ENCODE results near the gene CREB5.
A peak's percentile ranks its signal among the peaks of the same experiment; 100 is the strongest.

The CREB5 gene

GRCh38 chr7:28407651-28408050 is 4.7 kb upstream of the CREB5 start:
- Histone ChIP-seq H3K4me3 (ENCODE audit: extremely low read depth, insufficient read depth, low read length, poor library complexity, severe bottlenecking) (no peak overlapping the region), H3K4me1 (ENCODE audit: control insufficient read depth, insufficient read depth, low read length, poor library complexity, severe bottlenecking) (peaks cover 5% of the 10 kb centered on the region), H3K9me3 (ENCODE audit: control insufficient read depth, low read length) (no peaks in the 10 kb centered on the region), H3K27ac (ENCODE audit: low read depth, low read length, severe bottlenecking) (no peak overlapping the region), H3K36me3 (ENCODE audit: control insufficient read depth, insufficient read depth, low read length) (no peaks in the 10 kb centered on the region)
- WGBS, 2 experiments (ENCODE audit: insufficient coverage in 2 of 2), result 92 to 100% methylated on average over 1 to 2 of the region's 2 CpGs

DNA sequence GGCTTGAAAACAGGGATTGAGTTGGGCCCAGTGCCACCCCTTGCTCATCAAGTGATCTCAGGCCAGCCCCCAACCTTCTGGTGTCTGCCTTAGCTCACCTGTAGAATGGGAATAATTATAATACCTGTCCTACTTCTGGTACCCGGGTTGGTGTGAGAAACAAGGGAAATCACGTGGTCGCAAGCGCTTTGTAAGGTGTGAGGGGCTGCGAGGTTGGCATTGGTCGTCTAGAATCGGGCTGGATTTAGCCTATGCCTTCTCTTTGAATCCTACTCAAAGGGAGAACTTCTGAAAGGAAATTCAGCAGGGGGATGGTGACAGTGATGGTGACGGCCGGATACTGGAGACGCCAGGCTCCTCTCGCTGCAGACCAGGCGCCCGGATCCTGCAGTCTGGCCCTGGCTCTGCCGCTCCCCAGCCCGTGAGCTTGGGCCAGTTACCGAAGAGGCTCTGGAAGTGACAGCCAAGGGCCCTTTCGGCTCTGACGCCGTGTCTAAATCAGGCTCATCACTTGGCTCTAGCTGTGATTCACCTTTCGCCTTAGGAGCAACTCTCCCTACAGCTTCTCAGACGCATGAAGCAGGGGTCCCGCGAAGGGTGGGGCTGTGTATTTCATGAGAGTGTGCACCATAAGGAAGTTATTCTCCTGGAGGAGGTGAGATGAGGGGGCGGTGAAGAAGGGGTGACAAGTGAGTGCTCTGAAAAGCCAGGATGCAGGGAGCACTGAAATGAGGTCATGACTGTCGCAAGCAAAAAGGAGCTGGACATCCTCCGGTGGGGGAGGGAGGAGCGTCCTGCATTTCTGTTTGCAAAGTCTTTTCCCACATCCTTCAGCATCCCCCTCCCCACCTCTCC is 4.0 kb upstream of the CREB5 start:
- peak overlapping the region; percentile 87 for H3K27ac ChIP-seq (ENCODE audit: low read depth, low read length, severe bottlenecking)
- peaks cover 5% of the 10 kb centered on the region for H3K4me1 ChIP-seq (ENCODE audit: control insufficient read depth, insufficient read depth, low read length, poor library complexity, severe bottlenecking)
- peak overlapping the region; percentile 62 for H3K4me3 ChIP-seq (ENCODE audit: extremely low read depth, insufficient read depth, low read length, poor library complexity, severe bottlenecking)
- H3K36me3 ChIP-seq (ENCODE audit: control insufficient read depth, insufficient read depth, low read length), result no peaks in the 10 kb centered on the region
- WGBS, 2 experiments (ENCODE audit: insufficient coverage in 2 of 2), result 22 to 23% methylated on average over 18 to 19 of the region's 27 CpGs
- no peaks in the 10 kb centered on the region for H3K9me3 ChIP-seq (ENCODE audit: control insufficient read depth, low read length)

- Histone ChIP-seq H3K4me3 (ENCODE audit: extremely low read depth, insufficient read depth, low read length, poor library complexity, severe bottlenecking) (peak overlapping the region; percentile 62), H3K9me3 (ENCODE audit: control insufficient read depth, low read length) (no peaks in the 10 kb centered on the region), H3K27ac (ENCODE audit: low read depth, low read length, severe bottlenecking) (peak overlapping the region; percentile 98), H3K36me3 (ENCODE audit: control insufficient read depth, insufficient read depth, low read length) (no peaks in the 10 kb centered on the region), H3K4me1 (ENCODE audit: control insufficient read depth, insufficient read depth, low read length, poor library complexity, severe bottlenecking) (peaks cover 5% of the 10 kb centered on the region)
- WGBS, 2 experiments (ENCODE audit: insufficient coverage in 2 of 2), result 0% methylated on average over 20 to 29 of the region's 51 CpGs
Observed at GRCh38 chr7:28408960-28409715, 3.2 kb upstream of the CREB5 start.

DNA sequence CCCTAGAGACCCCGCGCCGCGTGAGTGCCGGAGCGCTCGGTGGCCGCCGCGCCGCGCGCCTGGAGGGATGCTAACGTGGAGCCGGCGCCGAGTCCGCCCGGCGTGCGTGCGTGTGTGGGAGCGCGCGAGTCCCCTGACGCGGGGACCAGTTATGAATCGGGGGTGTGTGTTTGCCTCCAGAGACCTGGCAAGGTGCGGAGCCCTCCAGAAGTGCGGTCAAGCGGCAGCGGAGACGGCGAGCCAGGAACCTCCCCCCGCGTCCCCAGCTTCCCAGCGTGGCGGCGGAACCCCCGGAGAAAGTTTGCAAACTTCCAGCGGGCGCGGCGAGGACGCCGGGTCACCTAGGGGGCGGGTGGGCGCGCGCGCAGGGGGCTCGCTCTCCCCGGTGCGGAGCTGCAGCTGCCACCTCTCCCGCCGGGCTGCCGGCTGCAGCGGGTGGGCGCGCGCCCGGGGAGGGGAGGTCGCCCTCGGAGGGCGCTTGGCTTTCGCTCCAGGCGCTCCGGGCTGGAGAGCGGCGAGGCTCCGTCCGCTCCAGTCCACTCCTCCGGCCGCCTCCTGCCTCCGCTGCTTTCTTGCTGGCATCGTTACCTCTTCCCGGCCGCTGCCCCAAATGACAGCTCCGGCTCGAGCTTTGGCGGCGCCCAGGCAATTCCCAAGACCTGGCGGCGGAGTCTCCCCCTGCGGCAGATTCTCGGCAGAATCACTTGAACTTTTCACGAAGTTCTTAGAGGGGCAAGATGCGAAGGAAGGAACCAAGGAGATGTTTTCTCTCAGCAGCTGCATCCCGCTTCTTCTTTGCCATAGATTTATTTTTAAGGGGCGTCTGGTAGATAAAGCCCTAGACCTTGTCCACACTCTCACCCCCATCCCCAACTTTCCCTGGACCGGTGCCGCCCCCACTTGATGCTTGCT is 2.3 kb upstream of the CREB5 start:
- H3K27ac ChIP-seq (ENCODE audit: low read depth, low read length, severe bottlenecking), result peak overlapping the region; percentile 98
- 0 to 1% methylated on average over 38 to 47 of the region's 92 CpGs for WGBS, 2 experiments (ENCODE audit: insufficient coverage in 2 of 2)

GRCh38 chr7:28410628-28411531 is 1.4 kb upstream of the CREB5 start:
- 9 to 11% methylated on average over 9 to 11 of the region's 28 CpGs for WGBS, 2 experiments (ENCODE audit: insufficient coverage in 2 of 2)
- H3K9me3 ChIP-seq (ENCODE audit: control insufficient read depth, low read length), result no peaks in the 10 kb centered on the region
- H3K4me1 ChIP-seq (ENCODE audit: control insufficient read depth, insufficient read depth, low read length, poor library complexity, severe bottlenecking), result peaks cover 5% of the 10 kb centered on the region
- no peaks in the 10 kb centered on the region for H3K36me3 ChIP-seq (ENCODE audit: control insufficient read depth, insufficient read depth, low read length)
- peak overlapping the region; percentile 62 for H3K4me3 ChIP-seq (ENCODE audit: extremely low read depth, insufficient read depth, low read length, poor library complexity, severe bottlenecking)
- peak overlapping the region; percentile 11 for H3K27ac ChIP-seq (ENCODE audit: low read depth, low read length, severe bottlenecking)

More for the DNA sequence above, 2.3 kb upstream of the CREB5 start:
- H3K4me1 ChIP-seq (ENCODE audit: control insufficient read depth, insufficient read depth, low read length, poor library complexity, severe bottlenecking), result peaks cover 5% of the 10 kb centered on the region
- peak overlapping the region; percentile 62 for H3K4me3 ChIP-seq (ENCODE audit: extremely low read depth, insufficient read depth, low read length, poor library complexity, severe bottlenecking)
- H3K9me3 ChIP-seq (ENCODE audit: control insufficient read depth, low read length), result no peaks in the 10 kb centered on the region
- H3K36me3 ChIP-seq (ENCODE audit: control insufficient read depth, insufficient read depth, low read length), result no peaks in the 10 kb centered on the region

GRCh38 chr7:28413011-28413410 is 693 bp downstream of the CREB5 start:
- Histone ChIP-seq H3K27ac (ENCODE audit: low read depth, low read length, severe bottlenecking) (no peak overlapping the region), H3K4me1 (ENCODE audit: control insufficient read depth, insufficient read depth, low read length, poor library complexity, severe bottlenecking) (peaks cover 4% of the 10 kb centered on the region), H3K36me3 (ENCODE audit: control insufficient read depth, insufficient read depth, low read length) (no peaks in the 10 kb centered on the region), H3K9me3 (ENCODE audit: control insufficient read depth, low read length) (no peaks in the 10 kb centered on the region), H3K4me3 (ENCODE audit: extremely low read depth, insufficient read depth, low read length, poor library complexity, severe bottlenecking) (no peak overlapping the region)
- no CpG with 5 or more reads among the region's 1 CpG for WGBS, 2 experiments (ENCODE audit: insufficient coverage in 2 of 2)

DNA sequence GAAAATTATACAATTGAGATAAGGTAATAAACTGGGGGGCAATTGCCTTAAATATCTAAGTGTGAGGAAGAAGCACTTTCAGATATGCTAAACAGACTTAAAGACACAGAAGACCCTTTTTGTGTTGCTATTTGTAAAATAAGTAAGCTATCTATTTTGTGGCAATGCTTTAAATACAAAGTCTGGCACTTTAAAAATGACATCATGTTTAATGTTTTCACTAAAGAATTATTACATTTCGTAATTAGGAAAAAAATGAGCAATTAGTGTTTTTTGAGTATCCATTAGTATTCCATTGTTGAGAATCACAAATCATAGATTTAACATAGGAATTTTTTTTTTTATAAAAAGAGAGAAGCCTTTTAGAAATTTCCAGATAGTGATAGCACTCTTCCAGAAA is 2.1 kb downstream of the CREB5 start:
- no peaks in the 10 kb centered on the region for H3K36me3 ChIP-seq (ENCODE audit: control insufficient read depth, insufficient read depth, low read length)
- no peak overlapping the region for H3K4me3 ChIP-seq (ENCODE audit: extremely low read depth, insufficient read depth, low read length, poor library complexity, severe bottlenecking)
- no peaks in the 10 kb centered on the region for H3K9me3 ChIP-seq (ENCODE audit: control insufficient read depth, low read length)
- no peak overlapping the region for H3K27ac ChIP-seq (ENCODE audit: low read depth, low read length, severe bottlenecking)
- no CpG with 5 or more reads among the region's 1 CpG for WGBS, 2 experiments (ENCODE audit: insufficient coverage in 2 of 2)
- no peaks in the 10 kb centered on the region for H3K4me1 ChIP-seq (ENCODE audit: control insufficient read depth, insufficient read depth, low read length, poor library complexity, severe bottlenecking)

DNA sequence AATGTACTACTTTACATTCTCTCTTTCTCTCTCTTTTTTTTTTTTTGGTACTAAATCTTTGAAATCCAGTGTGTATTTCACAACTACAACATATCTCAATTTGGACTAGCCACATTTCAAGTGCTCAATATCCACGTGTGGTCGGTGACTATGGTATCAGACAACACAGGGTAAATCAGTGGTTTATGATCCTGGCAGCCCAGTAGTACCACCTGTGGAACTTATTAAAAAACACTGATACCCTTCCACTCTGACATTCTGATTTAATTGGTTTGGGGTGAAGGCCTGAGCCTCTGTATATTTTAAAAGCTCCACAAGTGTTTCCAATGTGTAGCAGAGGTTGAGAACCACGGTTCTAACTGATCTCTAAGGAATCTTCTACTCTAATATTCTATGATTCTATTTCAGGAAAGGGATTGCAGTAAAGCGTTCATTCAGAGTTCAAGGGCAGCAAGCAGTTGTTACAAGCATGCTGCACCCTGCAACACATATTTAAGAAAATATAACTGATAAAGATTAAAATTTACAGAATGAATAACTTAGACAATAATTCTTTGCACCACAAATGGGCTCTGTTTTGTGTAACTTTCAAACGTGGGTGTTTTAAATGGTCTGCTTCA is 5.1 kb downstream of the CREB5 start:
- WGBS, 2 experiments (ENCODE audit: insufficient coverage in 2 of 2), result 79 to 100% methylated on average over 2 to 3 of the region's 5 CpGs
- H3K27ac ChIP-seq (ENCODE audit: low read depth, low read length, severe bottlenecking), result no peak overlapping the region
- H3K36me3 ChIP-seq (ENCODE audit: control insufficient read depth, insufficient read depth, low read length), result no peaks in the 10 kb centered on the region
- no peak overlapping the region for H3K4me3 ChIP-seq (ENCODE audit: extremely low read depth, insufficient read depth, low read length, poor library complexity, severe bottlenecking)
- H3K9me3 ChIP-seq (ENCODE audit: control insufficient read depth, low read length), result no peaks in the 10 kb centered on the region
- no peaks in the 10 kb centered on the region for H3K4me1 ChIP-seq (ENCODE audit: control insufficient read depth, insufficient read depth, low read length, poor library complexity, severe bottlenecking)

DNA sequence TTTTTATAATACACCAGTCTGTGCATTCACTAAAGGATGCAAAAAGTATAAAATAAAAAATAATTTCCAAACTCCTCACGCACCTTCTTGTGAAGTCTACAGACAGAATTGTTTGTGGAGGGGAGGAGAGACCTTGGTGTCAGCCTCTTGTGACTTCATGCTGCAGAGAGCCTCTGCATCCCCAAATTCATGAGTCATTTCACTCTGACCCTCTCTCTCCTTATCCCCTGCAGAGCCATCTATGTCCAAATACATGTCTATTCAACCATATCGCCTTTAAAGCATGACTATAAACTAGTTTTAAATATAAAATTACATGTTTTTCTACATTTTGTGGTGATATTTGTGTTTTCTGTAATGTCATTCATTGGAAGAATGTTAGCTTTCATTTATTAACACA is 6.0 kb downstream of the CREB5 start:
- no peaks in the 10 kb centered on the region for H3K9me3 ChIP-seq (ENCODE audit: control insufficient read depth, low read length)
- no peaks in the 10 kb centered on the region for H3K36me3 ChIP-seq (ENCODE audit: control insufficient read depth, insufficient read depth, low read length)
- no peak overlapping the region for H3K27ac ChIP-seq (ENCODE audit: low read depth, low read length, severe bottlenecking)
- no peaks in the 10 kb centered on the region for H3K4me1 ChIP-seq (ENCODE audit: control insufficient read depth, insufficient read depth, low read length, poor library complexity, severe bottlenecking)
- no peak overlapping the region for H3K4me3 ChIP-seq (ENCODE audit: extremely low read depth, insufficient read depth, low read length, poor library complexity, severe bottlenecking)
- WGBS, 2 experiments (ENCODE audit: insufficient coverage in 2 of 2), result no CpG with 5 or more reads among the region's 2 CpGs
